HepG2 (cell line): ENCODE results near the gene ANKRD11. TPM values are rescaled to one million over a fixed set of nuclear protein-coding genes. Genes with fewer than 3 reads are reported as not detected.

ENCODE experiments used
- BORCS8-MEF2B ChIP-seq: sonication (generic); formaldehyde crosslinking; IDR thresholded peaks from 2 replicates; pipeline ENCODE4 v1.8.0; 2022; ENCODE audit warnings: mild to moderate bottlenecking, missing genetic modification reagents
- HES4 ChIP-seq: sonication (generic); formaldehyde crosslinking; IDR thresholded peaks from 2 replicates; pipeline ENCODE4 v1.9.0; 2021; ENCODE audit warnings: mild to moderate bottlenecking, missing genetic modification reagents, borderline replicate concordance
- HNRNPLL ChIP-seq: fragments of 200-400 bp; formaldehyde crosslinking; IDR thresholded peaks from 2 replicates; pipeline ENCODE4 v1.6.1; 2017; ENCODE audit warnings: mild to moderate bottlenecking, low read depth, low read length; ENCODE audit not compliant: poor library complexity, severe bottlenecking
- MED13 ChIP-seq: sonication (generic); formaldehyde crosslinking; IDR thresholded peaks from 2 replicates; pipeline ENCODE4 v1.5.0; 2020; ENCODE audit warnings: missing genetic modification reagents
- MYC ChIP-seq: sonication (generic); formaldehyde crosslinking; IDR thresholded peaks from 2 replicates; pipeline ENCODE4 v1.9.0; 2021; ENCODE audit warnings: missing genetic modification reagents, borderline replicate concordance
- NCOA2 ChIP-seq: sonication (generic); formaldehyde crosslinking; IDR thresholded peaks from 2 replicates; pipeline ENCODE4 v1.8.0; 2022; ENCODE audit warnings: inconsistent platforms
- PAX8 ChIP-seq: sonication (generic); formaldehyde crosslinking; IDR thresholded peaks from 2 replicates; pipeline ENCODE4 v1.8.0; 2022; ENCODE audit warnings: mild to moderate bottlenecking, missing genetic modification reagents, borderline replicate concordance
- PBX2 ChIP-seq: IDR thresholded peaks from 2 replicates; pipeline ENCODE4 v1.6.1; 2016; ENCODE audit warnings: control low read depth
- RBAK ChIP-seq: sonication (generic); formaldehyde crosslinking; IDR thresholded peaks from 2 replicates; pipeline ENCODE4 v1.5.1; 2020; ENCODE audit warnings: mild to moderate bottlenecking, missing genetic modification reagents
- RFX1 ChIP-seq: fragments of 450-650 bp; IDR thresholded peaks from 2 replicates; pipeline ENCODE4 v1.6.1; 2017
- SIX4 ChIP-seq: sonication (generic); formaldehyde crosslinking; IDR thresholded peaks from 2 replicates; pipeline ENCODE4 v1.4.0; 2020; ENCODE audit warnings: missing genetic modification reagents
- SRSF9 ChIP-seq: fragments of 200-400 bp; formaldehyde crosslinking; IDR thresholded peaks from 2 replicates; pipeline ENCODE4 v1.6.1; 2018; ENCODE audit warnings: borderline replicate concordance, mild to moderate bottlenecking, low read depth, low read length; ENCODE audit not compliant: insufficient read depth, poor library complexity, severe bottlenecking
- ZFP36 ChIP-seq: fragments of 150-350 bp; IDR thresholded peaks from 2 replicates; pipeline ENCODE4 v1.6.1; 2018; ENCODE audit warnings: borderline replicate concordance, low read length, low read depth; ENCODE audit not compliant: partially characterized antibody
- ZIK1 ChIP-seq: sonication (generic); formaldehyde crosslinking; IDR thresholded peaks from 2 replicates; pipeline ENCODE4 v1.5.0; 2020; ENCODE audit warnings: mild to moderate bottlenecking, low read depth, missing genetic modification reagents, borderline replicate concordance
- ZNF225 ChIP-seq: sonication (generic); formaldehyde crosslinking; IDR thresholded peaks from 2 replicates; pipeline ENCODE4 v1.4.0; 2020; ENCODE audit warnings: mild to moderate bottlenecking, missing genetic modification reagents
- ZNF3 ChIP-seq: IDR thresholded peaks from 2 replicates; pipeline ENCODE4 v1.7.0; 2017; ENCODE audit warnings: inconsistent platforms
- ZNF326 ChIP-seq: sonication (generic); formaldehyde crosslinking; IDR thresholded peaks from 2 replicates; pipeline ENCODE4 v1.4.0; 2020; ENCODE audit warnings: missing genetic modification reagents, borderline replicate concordance
- ZNF44 ChIP-seq: sonication (generic); formaldehyde crosslinking; IDR thresholded peaks from 2 replicates; pipeline ENCODE4 v1.5.1; 2020; ENCODE audit warnings: mild to moderate bottlenecking, missing genetic modification reagents
- ZNF652 ChIP-seq: IDR thresholded peaks from 2 replicates; pipeline ENCODE4 v1.6.1; 2016; ENCODE audit warnings: low read depth, borderline replicate concordance
- ZNF737 ChIP-seq: sonication (generic); formaldehyde crosslinking; IDR thresholded peaks from 2 replicates; pipeline ENCODE4 v1.5.0; 2020; ENCODE audit warnings: missing genetic modification reagents, mild to moderate bottlenecking, borderline replicate concordance
- ZZZ3 ChIP-seq: sonication (generic); formaldehyde crosslinking; IDR thresholded peaks from 2 replicates; pipeline ENCODE4 v1.4.0; 2020; ENCODE audit warnings: missing genetic modification reagents, mild to moderate bottlenecking, borderline replicate concordance
- polyA plus RNA-seq, 8 experiments: library from polyadenylated mRNA; depleted of rRNA in 3 of 8; stranded (reverse) in 7 of 8; unstranded in 1 of 8; fragments of >200 nt; fragmentation: Illumina TruSeq in 4 of 8; extraction: Trizol in 4 of 8; gene quantifications; 2 replicates each; pipeline versions ENCODE4 v1.2.1 to v1.2.3, GENCODE V29; 2011 to 2016; ENCODE audit warnings: low read depth in 4 of 8, missing spikeins in 1 of 8, mixed read lengths in 1 of 8; ENCODE audit not compliant: insufficient read depth in 1 of 8
- total RNA-seq, 5 experiments: library from RNA; depleted of rRNA; stranded (reverse); fragments of >200 nt; fragmentation: Illumina TruSeq; extraction: Trizol; gene quantifications; 2 replicates each; pipeline ENCODE4 v1.2.3, GENCODE V29; 2016; ENCODE audit warnings: low read depth in 1 of 5
- TF ChIP-seq, protein P1 (sequence below): sonication (generic); formaldehyde crosslinking; conservative IDR thresholded peaks from 2 replicates; pipeline ENCODE4 v1.4.0; 2020; ENCODE audit warnings: missing genetic modification reagents
- TF ChIP-seq, protein P2 (sequence below): sonication (generic); formaldehyde crosslinking; IDR thresholded peaks from 2 replicates; pipeline ENCODE4 v1.8.0; 2022; ENCODE audit warnings: mild to moderate bottlenecking, missing genetic modification reagents; ENCODE audit not compliant: insufficient replicate concordance
- TF ChIP-seq, protein P3 (sequence below): sonication (generic); formaldehyde crosslinking; IDR thresholded peaks from 2 replicates; pipeline ENCODE4 v1.4.0; 2020; ENCODE audit warnings: missing genetic modification reagents, borderline replicate concordance

ANKRD11 gene
- total and polyA plus RNA-seq, 2 of the 13 experiments (the other 11 are each of a cell fraction or from before 2014, with no cell fraction given) = 21.4 to 38.4 TPM

DNA sequence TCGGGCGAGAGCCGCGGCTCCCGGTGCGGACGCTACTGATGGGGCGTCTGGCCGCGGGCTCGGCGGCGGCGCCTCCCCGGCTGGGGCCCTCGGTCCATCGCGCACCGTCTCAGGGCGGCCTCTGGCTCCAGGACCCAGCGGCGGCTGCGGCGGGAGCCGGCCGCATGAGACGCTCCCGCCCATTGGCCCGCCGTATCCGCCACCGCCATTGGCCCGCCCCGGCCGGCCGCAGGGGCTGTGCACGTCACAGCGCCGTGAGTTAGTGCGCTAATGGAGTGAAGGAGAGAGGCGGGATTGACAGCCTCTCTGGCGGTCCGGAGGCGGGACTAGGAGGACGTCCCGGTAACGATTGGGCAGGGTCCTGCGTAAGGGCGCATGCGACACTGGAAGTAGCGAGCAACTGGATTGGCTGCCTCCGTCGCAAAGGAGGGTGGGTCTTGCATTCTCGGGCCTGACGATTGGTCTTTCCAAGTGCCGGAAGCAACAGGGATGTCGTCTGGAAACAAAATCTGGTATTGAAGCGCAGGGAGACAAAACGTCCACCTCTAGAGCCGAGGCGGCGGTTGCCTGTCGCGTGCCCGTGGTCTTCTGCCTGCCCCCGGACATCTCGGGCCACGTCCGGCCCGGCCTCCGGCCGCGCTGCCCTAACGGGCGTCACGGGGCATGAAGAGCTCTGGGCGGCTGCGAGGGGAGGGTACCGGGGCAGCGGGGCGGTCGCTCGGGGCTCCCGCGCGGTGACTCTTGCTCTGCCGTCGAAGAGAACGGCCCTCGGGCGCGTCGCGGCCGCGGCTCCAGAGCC, at the start of gene ANKRD11 (continued):
- no peak for TF ChIP-seq SRSF9
- TF ChIP-seq ZIK1 (CRISPR knock-in tag) = peak; percentile 71; the same call in 1 of the 2 replicates
- TF ChIP-seq HES4 (CRISPR knock-in tag) = peak; percentile 95; the same call in 1 of the 2 replicates
- TF ChIP-seq MYC (CRISPR knock-in tag) = peak; percentile 63
- TF ChIP-seq, protein P1, sequence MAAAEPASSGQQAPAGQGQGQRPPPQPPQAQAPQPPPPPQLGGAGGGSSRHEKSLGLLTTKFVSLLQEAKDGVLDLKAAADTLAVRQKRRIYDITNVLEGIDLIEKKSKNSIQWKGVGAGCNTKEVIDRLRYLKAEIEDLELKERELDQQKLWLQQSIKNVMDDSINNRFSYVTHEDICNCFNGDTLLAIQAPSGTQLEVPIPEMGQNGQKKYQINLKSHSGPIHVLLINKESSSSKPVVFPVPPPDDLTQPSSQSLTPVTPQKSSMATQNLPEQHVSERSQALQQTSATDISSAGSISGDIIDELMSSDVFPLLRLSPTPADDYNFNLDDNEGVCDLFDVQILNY (CRISPR knock-in tag) = no peak
- no peak for TF ChIP-seq ZNF737 (CRISPR knock-in tag)
- TF ChIP-seq RBAK (CRISPR knock-in tag) = no peak
- peak; percentile 61 for TF ChIP-seq BORCS8-MEF2B (CRISPR knock-in tag)
- no peak; the same call in 1 of the 2 replicates for TF ChIP-seq ZZZ3 (CRISPR knock-in tag)
- no peak for TF ChIP-seq ZFP36
- TF ChIP-seq NCOA2 = peak; percentile 16; the same call in 1 of the 2 replicates
- TF ChIP-seq, protein P2, sequence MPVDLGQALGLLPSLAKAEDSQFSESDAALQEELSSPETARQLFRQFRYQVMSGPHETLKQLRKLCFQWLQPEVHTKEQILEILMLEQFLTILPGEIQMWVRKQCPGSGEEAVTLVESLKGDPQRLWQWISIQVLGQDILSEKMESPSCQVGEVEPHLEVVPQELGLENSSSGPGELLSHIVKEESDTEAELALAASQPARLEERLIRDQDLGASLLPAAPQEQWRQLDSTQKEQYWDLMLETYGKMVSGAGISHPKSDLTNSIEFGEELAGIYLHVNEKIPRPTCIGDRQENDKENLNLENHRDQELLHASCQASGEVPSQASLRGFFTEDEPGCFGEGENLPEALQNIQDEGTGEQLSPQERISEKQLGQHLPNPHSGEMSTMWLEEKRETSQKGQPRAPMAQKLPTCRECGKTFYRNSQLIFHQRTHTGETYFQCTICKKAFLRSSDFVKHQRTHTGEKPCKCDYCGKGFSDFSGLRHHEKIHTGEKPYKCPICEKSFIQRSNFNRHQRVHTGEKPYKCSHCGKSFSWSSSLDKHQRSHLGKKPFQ (CRISPR knock-in tag) = peak; percentile 63
- peak; percentile 98 for TF ChIP-seq ZNF44 (CRISPR knock-in tag)
- TF ChIP-seq PBX2 = peak; percentile 95
- TF ChIP-seq, protein P3, sequence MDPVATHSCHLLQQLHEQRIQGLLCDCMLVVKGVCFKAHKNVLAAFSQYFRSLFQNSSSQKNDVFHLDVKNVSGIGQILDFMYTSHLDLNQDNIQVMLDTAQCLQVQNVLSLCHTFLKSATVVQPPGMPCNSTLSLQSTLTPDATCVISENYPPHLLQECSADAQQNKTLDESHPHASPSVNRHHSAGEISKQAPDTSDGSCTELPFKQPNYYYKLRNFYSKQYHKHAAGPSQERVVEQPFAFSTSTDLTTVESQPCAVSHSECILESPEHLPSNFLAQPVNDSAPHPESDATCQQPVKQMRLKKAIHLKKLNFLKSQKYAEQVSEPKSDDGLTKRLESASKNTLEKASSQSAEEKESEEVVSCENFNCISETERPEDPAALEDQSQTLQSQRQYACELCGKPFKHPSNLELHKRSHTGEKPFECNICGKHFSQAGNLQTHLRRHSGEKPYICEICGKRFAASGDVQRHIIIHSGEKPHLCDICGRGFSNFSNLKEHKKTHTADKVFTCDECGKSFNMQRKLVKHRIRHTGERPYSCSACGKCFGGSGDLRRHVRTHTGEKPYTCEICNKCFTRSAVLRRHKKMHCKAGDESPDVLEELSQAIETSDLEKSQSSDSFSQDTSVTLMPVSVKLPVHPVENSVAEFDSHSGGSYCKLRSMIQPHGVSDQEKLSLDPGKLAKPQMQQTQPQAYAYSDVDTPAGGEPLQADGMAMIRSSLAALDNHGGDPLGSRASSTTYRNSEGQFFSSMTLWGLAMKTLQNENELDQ (CRISPR knock-in tag) = no peak; the same call in 1 of the 2 replicates
- peak; percentile 49; the same call in 1 of the 2 replicates for TF ChIP-seq MED13
- peak; percentile 83 for TF ChIP-seq ZNF225
- TF ChIP-seq PAX8 (CRISPR knock-in tag) = peak; percentile 8; the same call in 1 of the 2 replicates
- no peak for TF ChIP-seq SIX4 (CRISPR knock-in tag)
- TF ChIP-seq ZNF326 (CRISPR knock-in tag) = no peak
- TF ChIP-seq ZNF3 (CRISPR knock-in tag) = no peak
- no peak for TF ChIP-seq ZNF652 (CRISPR knock-in tag)
- no peak for TF ChIP-seq RFX1
- peak; percentile 92 for TF ChIP-seq HNRNPLL
